HEK293 (cell line): ENCODE data around the gene NFIC.

ENCODE experiments used
- IKZF3 ChIP-seq: fragments of 450-650 bp; IDR thresholded peaks from 2 replicates; pipeline ENCODE4 v1.5.0; 2018; ENCODE audit warnings: missing biosample characterization, mild to moderate bottlenecking, missing genetic modification characterization, moderate library complexity
- TCF7L2 ChIP-seq: IDR thresholded peaks from 2 replicates; pipeline ENCODE4 v1.6.1; 2011; ENCODE audit warnings: low read depth, mild to moderate bottlenecking, inconsistent platforms, low read length, moderate library complexity, borderline replicate concordance
- ZNF239 ChIP-seq: fragments of 450-650 bp; formaldehyde crosslinking; IDR thresholded peaks from 2 replicates; pipeline ENCODE4 v1.5.1; 2016; ENCODE audit warnings: missing biosample characterization, missing genetic modification characterization
- ZNF335 ChIP-seq: fragments of 450-650 bp; formaldehyde crosslinking; conservative IDR thresholded peaks from 2 replicates; pipeline ENCODE4 v1.5.1; 2016; ENCODE audit warnings: missing biosample characterization, missing genetic modification characterization
- ZNF626 ChIP-seq: fragments of 450-650 bp; sonication (Bioruptor Pico); formaldehyde crosslinking; IDR thresholded peaks from 2 replicates; pipeline ENCODE4 v1.5.1; 2018; ENCODE audit warnings: missing biosample characterization, missing genetic modification characterization, inconsistent platforms
- TF ChIP-seq, protein P1 (sequence below): fragments of 450-650 bp; formaldehyde crosslinking; IDR thresholded peaks from 2 replicates; pipeline ENCODE4 v1.5.1; 2016; ENCODE audit warnings: missing biosample characterization, missing genetic modification characterization
- TF ChIP-seq, protein P2 (sequence below): fragments of 450-650 bp; formaldehyde crosslinking; IDR thresholded peaks from 2 replicates; pipeline ENCODE4 v1.5.1; 2016; ENCODE audit warnings: missing biosample characterization, missing genetic modification characterization
- TF ChIP-seq, protein P3 (sequence below): fragments of 450-650 bp; formaldehyde crosslinking; IDR thresholded peaks from 2 replicates; pipeline ENCODE4 v1.5.1; 2016; ENCODE audit warnings: missing biosample characterization, missing genetic modification characterization
- TF ChIP-seq, protein P4 (sequence below): fragments of 450-650 bp; formaldehyde crosslinking; IDR thresholded peaks from 2 replicates; pipeline ENCODE4 v1.5.1; 2016; ENCODE audit warnings: missing biosample characterization, missing genetic modification characterization
- TF ChIP-seq, protein P5 (sequence below): fragments of 450-650 bp; formaldehyde crosslinking; IDR thresholded peaks from 2 replicates; pipeline ENCODE4 v1.5.1; 2016; ENCODE audit warnings: missing biosample characterization, missing genetic modification characterization

DNA sequence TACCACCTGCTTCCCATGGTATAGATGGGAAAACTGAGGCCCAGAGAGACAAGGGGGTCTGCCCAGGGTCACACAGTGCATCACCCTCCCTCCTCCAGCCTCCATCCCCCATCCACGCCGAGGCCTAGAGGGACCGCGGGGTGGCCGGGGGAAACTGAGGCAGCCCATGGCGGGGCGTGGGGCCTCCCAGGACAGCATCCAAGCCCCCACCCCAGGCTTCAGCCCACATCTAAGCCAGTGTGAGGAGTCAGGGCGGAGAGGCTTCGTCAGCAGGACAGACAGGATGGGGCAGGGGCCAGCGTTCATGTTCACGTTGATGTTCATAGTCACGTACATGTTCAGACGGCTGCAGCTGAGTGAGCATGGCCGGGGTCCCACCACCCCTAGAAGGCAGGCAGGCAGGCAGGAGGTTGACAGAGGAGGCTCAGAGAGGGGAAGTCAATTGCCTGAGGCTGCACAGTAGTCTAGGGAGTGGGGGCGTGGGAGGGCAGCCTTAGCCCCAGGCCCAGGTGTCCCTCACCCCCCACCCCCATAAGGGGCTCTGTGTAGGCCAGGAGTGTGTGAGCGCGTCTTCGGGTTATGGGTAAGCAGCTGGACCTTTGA lies 90.6 kb downstream of the NFIC start:
- TF ChIP-seq, protein P1, sequence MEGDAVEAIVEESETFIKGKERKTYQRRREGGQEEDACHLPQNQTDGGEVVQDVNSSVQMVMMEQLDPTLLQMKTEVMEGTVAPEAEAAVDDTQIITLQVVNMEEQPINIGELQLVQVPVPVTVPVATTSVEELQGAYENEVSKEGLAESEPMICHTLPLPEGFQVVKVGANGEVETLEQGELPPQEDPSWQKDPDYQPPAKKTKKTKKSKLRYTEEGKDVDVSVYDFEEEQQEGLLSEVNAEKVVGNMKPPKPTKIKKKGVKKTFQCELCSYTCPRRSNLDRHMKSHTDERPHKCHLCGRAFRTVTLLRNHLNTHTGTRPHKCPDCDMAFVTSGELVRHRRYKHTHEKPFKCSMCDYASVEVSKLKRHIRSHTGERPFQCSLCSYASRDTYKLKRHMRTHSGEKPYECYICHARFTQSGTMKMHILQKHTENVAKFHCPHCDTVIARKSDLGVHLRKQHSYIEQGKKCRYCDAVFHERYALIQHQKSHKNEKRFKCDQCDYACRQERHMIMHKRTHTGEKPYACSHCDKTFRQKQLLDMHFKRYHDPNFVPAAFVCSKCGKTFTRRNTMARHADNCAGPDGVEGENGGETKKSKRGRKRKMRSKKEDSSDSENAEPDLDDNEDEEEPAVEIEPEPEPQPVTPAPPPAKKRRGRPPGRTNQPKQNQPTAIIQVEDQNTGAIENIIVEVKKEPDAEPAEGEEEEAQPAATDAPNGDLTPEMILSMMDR (tag by site-specific recombination) = no peak
- no peak for TF ChIP-seq ZNF239 (tag by site-specific recombination)
- no peak for TF ChIP-seq TCF7L2
- TF ChIP-seq, protein P2, sequence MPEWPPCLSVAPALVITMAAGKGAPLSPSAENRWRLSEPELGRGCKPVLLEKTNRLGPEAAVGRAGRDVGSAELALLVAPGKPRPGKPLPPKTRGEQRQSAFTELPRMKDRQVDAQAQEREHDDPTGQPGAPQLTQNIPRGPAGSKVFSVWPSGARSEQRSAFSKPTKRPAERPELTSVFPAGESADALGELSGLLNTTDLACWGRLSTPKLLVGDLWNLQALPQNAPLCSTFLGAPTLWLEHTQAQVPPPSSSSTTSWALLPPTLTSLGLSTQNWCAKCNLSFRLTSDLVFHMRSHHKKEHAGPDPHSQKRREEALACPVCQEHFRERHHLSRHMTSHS (tag by site-specific recombination) = no peak
- TF ChIP-seq, protein P3, sequence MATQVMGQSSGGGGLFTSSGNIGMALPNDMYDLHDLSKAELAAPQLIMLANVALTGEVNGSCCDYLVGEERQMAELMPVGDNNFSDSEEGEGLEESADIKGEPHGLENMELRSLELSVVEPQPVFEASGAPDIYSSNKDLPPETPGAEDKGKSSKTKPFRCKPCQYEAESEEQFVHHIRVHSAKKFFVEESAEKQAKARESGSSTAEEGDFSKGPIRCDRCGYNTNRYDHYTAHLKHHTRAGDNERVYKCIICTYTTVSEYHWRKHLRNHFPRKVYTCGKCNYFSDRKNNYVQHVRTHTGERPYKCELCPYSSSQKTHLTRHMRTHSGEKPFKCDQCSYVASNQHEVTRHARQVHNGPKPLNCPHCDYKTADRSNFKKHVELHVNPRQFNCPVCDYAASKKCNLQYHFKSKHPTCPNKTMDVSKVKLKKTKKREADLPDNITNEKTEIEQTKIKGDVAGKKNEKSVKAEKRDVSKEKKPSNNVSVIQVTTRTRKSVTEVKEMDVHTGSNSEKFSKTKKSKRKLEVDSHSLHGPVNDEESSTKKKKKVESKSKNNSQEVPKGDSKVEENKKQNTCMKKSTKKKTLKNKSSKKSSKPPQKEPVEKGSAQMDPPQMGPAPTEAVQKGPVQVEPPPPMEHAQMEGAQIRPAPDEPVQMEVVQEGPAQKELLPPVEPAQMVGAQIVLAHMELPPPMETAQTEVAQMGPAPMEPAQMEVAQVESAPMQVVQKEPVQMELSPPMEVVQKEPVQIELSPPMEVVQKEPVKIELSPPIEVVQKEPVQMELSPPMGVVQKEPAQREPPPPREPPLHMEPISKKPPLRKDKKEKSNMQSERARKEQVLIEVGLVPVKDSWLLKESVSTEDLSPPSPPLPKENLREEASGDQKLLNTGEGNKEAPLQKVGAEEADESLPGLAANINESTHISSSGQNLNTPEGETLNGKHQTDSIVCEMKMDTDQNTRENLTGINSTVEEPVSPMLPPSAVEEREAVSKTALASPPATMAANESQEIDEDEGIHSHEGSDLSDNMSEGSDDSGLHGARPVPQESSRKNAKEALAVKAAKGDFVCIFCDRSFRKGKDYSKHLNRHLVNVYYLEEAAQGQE (tag by site-specific recombination) = no peak
- TF ChIP-seq, protein P4, sequence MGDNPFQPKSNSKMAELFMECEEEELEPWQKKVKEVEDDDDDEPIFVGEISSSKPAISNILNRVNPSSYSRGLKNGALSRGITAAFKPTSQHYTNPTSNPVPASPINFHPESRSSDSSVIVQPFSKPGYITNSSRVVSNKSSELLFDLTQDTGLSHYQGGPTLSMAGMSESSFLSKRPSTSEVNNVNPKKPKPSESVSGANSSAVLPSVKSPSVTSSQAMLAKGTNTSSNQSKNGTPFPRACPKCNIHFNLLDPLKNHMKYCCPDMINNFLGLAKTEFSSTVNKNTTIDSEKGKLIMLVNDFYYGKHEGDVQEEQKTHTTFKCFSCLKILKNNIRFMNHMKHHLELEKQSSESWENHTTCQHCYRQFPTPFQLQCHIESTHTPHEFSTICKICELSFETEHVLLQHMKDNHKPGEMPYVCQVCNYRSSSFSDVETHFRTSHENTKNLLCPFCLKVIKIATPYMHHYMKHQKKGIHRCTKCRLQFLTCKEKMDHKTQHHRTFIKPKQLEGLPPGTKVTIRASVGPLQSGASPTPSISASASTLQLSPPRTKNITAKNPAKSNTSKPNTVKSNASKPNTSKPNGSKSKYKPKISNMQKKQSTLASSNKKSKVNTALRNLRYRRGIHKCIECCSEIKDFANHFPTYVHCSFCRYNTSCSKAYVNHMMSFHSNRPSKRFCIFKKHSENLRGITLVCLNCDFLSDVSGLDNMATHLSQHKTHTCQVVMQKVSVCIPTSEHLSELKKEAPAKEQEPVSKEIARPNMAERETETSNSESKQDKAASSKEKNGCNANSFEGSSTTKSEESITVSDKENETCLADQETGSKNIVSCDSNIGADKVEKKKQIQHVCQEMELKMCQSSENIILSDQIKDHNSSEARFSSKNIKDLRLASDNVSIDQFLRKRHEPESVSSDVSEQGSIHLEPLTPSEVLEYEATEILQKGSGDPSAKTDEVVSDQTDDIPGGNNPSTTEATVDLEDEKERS = no peak
- no peak for TF ChIP-seq ZNF335
- TF ChIP-seq ZNF626 (tag by site-specific recombination) = no peak
- TF ChIP-seq IKZF3 (tag by site-specific recombination) = no peak
- TF ChIP-seq, protein P5, sequence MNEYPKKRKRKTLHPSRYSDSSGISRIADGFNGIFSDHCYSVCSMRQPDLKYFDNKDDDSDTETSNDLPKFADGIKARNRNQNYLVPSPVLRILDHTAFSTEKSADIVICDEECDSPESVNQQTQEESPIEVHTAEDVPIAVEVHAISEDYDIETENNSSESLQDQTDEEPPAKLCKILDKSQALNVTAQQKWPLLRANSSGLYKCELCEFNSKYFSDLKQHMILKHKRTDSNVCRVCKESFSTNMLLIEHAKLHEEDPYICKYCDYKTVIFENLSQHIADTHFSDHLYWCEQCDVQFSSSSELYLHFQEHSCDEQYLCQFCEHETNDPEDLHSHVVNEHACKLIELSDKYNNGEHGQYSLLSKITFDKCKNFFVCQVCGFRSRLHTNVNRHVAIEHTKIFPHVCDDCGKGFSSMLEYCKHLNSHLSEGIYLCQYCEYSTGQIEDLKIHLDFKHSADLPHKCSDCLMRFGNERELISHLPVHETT = no peak
